GM23338 (cell line): ENCODE measurements around the gene VDAC1. TPM values are rescaled to one million over a fixed set of nuclear protein-coding genes. Genes with fewer than 3 reads are reported as not detected.

Experiments used
- ATAC-seq: fragments of 200-7000 bp; cut with Tn5 transposase; 3 replicates; pipeline ENCODE4 v1.9.1; 2020
- DNase-seq: peaks from one replicate; pipeline ENCODE4 v3.0.0-alpha.2; 2015; ENCODE audit warnings: low spot score
- H2AFZ ChIP-seq: fragments of 200-600 bp; sonication (generic); 2 replicates; pipeline ENCODE4 v1.8.0; 2016; ENCODE audit warnings: antibody characterized with exemption, mild to moderate bottlenecking, moderate library complexity
- H3F3A ChIP-seq: fragments of 200-600 bp; sonication (generic); replicated peaks from 2 replicates; pipeline ENCODE4 v1.8.0; 2017; ENCODE audit warnings: antibody characterized with exemption, mixed run types, low read depth
- H3K27ac ChIP-seq: fragments of 200-600 bp; sonication (generic); 2 replicates; pipeline ENCODE4 v1.6.1; 2016; ENCODE audit warnings: low read depth
- H3K27me3 ChIP-seq: fragments of 200-600 bp; sonication (generic); 2 replicates; pipeline ENCODE4 v1.8.0; 2016; ENCODE audit warnings: mild to moderate bottlenecking, mixed run types, moderate library complexity; ENCODE audit not compliant: insufficient read depth
- H3K36me3 ChIP-seq: fragments of 200-600 bp; sonication (generic); 2 replicates; pipeline ENCODE4 v1.8.0; 2016; ENCODE audit warnings: mild to moderate bottlenecking; ENCODE audit not compliant: insufficient read depth
- H3K4me1 ChIP-seq: fragments of 200-600 bp; sonication (generic); 2 replicates; pipeline ENCODE4 v1.8.0; 2016; ENCODE audit warnings: mild to moderate bottlenecking, moderate library complexity; ENCODE audit not compliant: insufficient read depth
- H3K4me2 ChIP-seq: fragments of 200-600 bp; sonication (generic); 2 replicates; pipeline ENCODE4 v1.7.1; 2017; ENCODE audit warnings: mixed run types
- H3K4me3 ChIP-seq: fragments of 200-600 bp; sonication (generic); 2 replicates; pipeline ENCODE4 v1.6.1; 2016; ENCODE audit warnings: mixed run types
- H3K79me2 ChIP-seq: fragments of 200-600 bp; sonication (generic); replicated peaks from 2 replicates; pipeline ENCODE4 v1.8.0; 2017; ENCODE audit warnings: mild to moderate bottlenecking; ENCODE audit not compliant: insufficient read depth
- H3K9me2 ChIP-seq: fragments of 200-600 bp; sonication (generic); 2 replicates; pipeline ENCODE4 v1.8.0; 2017; ENCODE audit not compliant: insufficient read depth
- H4K20me1 ChIP-seq: fragments of 200-600 bp; sonication (generic); replicated peaks from 2 replicates; pipeline ENCODE4 v1.8.0; 2017; ENCODE audit warnings: mild to moderate bottlenecking; ENCODE audit not compliant: insufficient read depth
- H3K27ac Mint-ChIP-seq: 2 replicates; pipeline ENCODE4 v1.8.0; 2020; ENCODE audit warnings: inconsistent platforms, mild to moderate bottlenecking, moderate library complexity, mixed read lengths
- H3K27me3 Mint-ChIP-seq: 3 replicates; pipeline ENCODE4 v1.8.0; 2022; ENCODE audit warnings: low read depth, mild to moderate bottlenecking, moderate library complexity, mixed read lengths, inconsistent platforms; ENCODE audit not compliant: insufficient read depth, poor library complexity
- H3K36me3 Mint-ChIP-seq: 3 replicates; pipeline ENCODE4 v1.8.0; 2021; ENCODE audit warnings: low read depth, mild to moderate bottlenecking, inconsistent platforms, moderate library complexity, mixed read lengths
- H3K4me1 Mint-ChIP-seq: 3 replicates; pipeline ENCODE4 v1.8.0; 2020; ENCODE audit warnings: mild to moderate bottlenecking, inconsistent platforms, mixed read lengths
- H3K4me3 Mint-ChIP-seq: 3 replicates; pipeline ENCODE4 v1.8.0; 2021; ENCODE audit warnings: moderate library complexity, mild to moderate bottlenecking, inconsistent platforms, mixed read lengths
- H3K9me3 Mint-ChIP-seq: 3 replicates; pipeline ENCODE4 v1.8.0; 2020; ENCODE audit warnings: moderate library complexity, mild to moderate bottlenecking, inconsistent platforms, mixed read lengths
- CREB1 ChIP-seq: fragments of 250-450 bp; sonication (Bioruptor Pico); IDR thresholded peaks from 2 replicates; pipeline ENCODE4 v1.5.0; 2020; ENCODE audit warnings: low read depth, mild to moderate bottlenecking, moderate library complexity
- EZH2 ChIP-seq: fragments of 200-600 bp; sonication (generic); IDR thresholded peaks from one replicate; pipeline ENCODE4 v1.8.0; 2017; ENCODE audit warnings: antibody characterized with exemption, mild to moderate bottlenecking, low read depth; ENCODE audit not compliant: unreplicated experiment
- JUNB ChIP-seq: IDR thresholded peaks from one replicate; pipeline ENCODE4 v1.6.1; 2016; ENCODE audit warnings: antibody characterized with exemption; ENCODE audit not compliant: unreplicated experiment
- POLR2AphosphoS5 ChIP-seq: IDR thresholded peaks from 2 replicates; pipeline ENCODE4 v1.6.1; 2016; ENCODE audit warnings: antibody characterized with exemption, low read depth
- STAT1 ChIP-seq: IDR thresholded peaks from one replicate; pipeline ENCODE4 v1.6.1; 2016; ENCODE audit warnings: antibody characterized with exemption; ENCODE audit not compliant: unreplicated experiment
- ZNF331 ChIP-seq: fragments of 250-450 bp; sonication (Bioruptor Pico); IDR thresholded peaks from 2 replicates; pipeline ENCODE4 v1.5.0; 2020; ENCODE audit warnings: low read depth, mild to moderate bottlenecking, moderate library complexity
- polyA plus RNA-seq: library from polyadenylated mRNA; unstranded; fragments of >200 nt; fragmentation: Nextera tagmentation; extraction: Ambion mirVana; gene quantifications from 2 replicates; pipeline ENCODE4 v1.2.1, GENCODE V29; 2016
- total RNA-seq: library from RNA; depleted of rRNA; stranded (reverse); fragments of >200 nt; shearing (Covaris generic); gene quantifications from 2 replicates; pipeline ENCODE4 v1.2.3, GENCODE V29; 2014
- TF ChIP-seq, protein P1 (sequence below), 2 experiments: fragments of 200-600 bp in 1 of 2; sonication (generic) in 1 of 2; conservative IDR thresholded peaks; 2 replicates each; pipeline versions ENCODE4 v1.5.1 to v1.6.1; 2016 to 2017; ENCODE audit warnings: antibody characterized with exemption in 2 of 2, low read depth in 2 of 2, mild to moderate bottlenecking in 2 of 2, moderate library complexity in 1 of 2
- TF ChIP-seq, protein P2 (sequence below): IDR thresholded peaks from one replicate; pipeline ENCODE4 v1.6.1; 2018; ENCODE audit warnings: antibody characterized with exemption; ENCODE audit not compliant: unreplicated experiment
- TF ChIP-seq, protein P3 (sequence below): IDR thresholded peaks from 2 replicates; pipeline ENCODE4 v1.6.1; 2016; ENCODE audit warnings: antibody characterized with exemption

The VDAC1 gene
- total and polyA plus RNA-seq, 2 experiments from 2014 or later, result 300 to 329 TPM

DNA sequence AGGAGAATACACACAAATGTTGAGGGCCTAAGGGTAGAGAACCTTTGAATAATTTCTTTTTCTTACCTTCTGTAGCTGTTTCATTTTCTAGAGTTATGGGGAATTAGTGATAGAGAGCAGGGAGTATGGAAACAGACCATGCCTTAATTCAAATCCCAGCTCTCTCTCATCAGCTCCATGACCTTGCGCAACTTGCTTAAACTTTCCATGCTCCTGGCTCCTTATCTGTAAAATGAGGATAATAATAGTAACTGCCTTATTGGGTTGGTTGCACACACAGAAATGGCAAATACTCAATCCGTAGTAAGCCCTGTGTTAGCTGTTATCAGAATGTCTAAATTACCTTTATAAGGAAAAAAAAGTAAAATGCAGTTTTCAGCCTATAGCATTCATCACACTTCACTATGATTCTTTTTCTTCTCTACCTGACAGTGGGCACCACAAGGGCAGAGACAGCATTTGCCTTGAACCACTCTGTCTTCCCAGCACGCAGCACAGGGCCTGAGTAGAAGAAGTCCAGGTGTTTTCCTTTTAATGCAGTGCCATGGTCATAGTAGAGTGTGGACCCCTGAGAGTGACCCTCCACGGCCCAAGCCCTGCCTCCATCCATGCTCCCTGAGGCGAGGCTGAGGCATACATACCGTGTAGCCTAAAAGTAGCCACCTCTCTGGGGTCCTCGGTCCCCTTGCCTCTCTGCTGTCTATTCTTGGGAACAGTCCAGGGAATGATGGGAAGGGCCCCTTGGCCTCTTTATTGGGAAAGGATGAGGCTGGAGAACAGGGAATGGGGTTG is 53.8 kb downstream of the VDAC1 start (continued):
- no peak for TF ChIP-seq JUNB
- TF ChIP-seq, protein P1, sequence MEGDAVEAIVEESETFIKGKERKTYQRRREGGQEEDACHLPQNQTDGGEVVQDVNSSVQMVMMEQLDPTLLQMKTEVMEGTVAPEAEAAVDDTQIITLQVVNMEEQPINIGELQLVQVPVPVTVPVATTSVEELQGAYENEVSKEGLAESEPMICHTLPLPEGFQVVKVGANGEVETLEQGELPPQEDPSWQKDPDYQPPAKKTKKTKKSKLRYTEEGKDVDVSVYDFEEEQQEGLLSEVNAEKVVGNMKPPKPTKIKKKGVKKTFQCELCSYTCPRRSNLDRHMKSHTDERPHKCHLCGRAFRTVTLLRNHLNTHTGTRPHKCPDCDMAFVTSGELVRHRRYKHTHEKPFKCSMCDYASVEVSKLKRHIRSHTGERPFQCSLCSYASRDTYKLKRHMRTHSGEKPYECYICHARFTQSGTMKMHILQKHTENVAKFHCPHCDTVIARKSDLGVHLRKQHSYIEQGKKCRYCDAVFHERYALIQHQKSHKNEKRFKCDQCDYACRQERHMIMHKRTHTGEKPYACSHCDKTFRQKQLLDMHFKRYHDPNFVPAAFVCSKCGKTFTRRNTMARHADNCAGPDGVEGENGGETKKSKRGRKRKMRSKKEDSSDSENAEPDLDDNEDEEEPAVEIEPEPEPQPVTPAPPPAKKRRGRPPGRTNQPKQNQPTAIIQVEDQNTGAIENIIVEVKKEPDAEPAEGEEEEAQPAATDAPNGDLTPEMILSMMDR (conservative IDR thresholded peaks at IDR 0.05; ENCODE audit: low read depth in 2 of 2), result no peak
- TF ChIP-seq STAT1, result no peak
- TF ChIP-seq POLR2AphosphoS5, result no peak
- TF ChIP-seq ZNF331 (CRISPR knock-in tag), result no peak
- no peak for TF ChIP-seq CREB1 (CRISPR knock-in tag)
- TF ChIP-seq, protein P2, sequence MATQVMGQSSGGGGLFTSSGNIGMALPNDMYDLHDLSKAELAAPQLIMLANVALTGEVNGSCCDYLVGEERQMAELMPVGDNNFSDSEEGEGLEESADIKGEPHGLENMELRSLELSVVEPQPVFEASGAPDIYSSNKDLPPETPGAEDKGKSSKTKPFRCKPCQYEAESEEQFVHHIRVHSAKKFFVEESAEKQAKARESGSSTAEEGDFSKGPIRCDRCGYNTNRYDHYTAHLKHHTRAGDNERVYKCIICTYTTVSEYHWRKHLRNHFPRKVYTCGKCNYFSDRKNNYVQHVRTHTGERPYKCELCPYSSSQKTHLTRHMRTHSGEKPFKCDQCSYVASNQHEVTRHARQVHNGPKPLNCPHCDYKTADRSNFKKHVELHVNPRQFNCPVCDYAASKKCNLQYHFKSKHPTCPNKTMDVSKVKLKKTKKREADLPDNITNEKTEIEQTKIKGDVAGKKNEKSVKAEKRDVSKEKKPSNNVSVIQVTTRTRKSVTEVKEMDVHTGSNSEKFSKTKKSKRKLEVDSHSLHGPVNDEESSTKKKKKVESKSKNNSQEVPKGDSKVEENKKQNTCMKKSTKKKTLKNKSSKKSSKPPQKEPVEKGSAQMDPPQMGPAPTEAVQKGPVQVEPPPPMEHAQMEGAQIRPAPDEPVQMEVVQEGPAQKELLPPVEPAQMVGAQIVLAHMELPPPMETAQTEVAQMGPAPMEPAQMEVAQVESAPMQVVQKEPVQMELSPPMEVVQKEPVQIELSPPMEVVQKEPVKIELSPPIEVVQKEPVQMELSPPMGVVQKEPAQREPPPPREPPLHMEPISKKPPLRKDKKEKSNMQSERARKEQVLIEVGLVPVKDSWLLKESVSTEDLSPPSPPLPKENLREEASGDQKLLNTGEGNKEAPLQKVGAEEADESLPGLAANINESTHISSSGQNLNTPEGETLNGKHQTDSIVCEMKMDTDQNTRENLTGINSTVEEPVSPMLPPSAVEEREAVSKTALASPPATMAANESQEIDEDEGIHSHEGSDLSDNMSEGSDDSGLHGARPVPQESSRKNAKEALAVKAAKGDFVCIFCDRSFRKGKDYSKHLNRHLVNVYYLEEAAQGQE, result no peak
- TF ChIP-seq, protein P3, sequence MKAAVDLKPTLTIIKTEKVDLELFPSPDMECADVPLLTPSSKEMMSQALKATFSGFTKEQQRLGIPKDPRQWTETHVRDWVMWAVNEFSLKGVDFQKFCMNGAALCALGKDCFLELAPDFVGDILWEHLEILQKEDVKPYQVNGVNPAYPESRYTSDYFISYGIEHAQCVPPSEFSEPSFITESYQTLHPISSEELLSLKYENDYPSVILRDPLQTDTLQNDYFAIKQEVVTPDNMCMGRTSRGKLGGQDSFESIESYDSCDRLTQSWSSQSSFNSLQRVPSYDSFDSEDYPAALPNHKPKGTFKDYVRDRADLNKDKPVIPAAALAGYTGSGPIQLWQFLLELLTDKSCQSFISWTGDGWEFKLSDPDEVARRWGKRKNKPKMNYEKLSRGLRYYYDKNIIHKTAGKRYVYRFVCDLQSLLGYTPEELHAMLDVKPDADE, result no peak

DNA sequence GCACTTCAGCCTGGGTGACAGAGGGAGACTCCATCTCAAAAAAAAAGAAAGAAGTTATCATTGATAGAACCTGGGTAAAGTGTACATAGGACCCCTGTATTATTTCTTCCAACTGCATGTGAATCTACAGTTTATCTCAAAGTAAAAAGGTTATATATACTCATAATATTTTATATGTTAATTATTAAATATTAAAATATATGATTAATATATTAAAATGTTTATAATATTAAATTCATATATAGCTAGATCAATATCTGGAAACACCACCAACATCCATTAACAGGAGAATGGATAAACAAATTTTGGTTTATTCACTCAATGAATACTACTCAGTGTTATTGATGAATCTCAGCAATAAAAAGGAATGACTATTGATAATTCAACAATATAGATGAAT is 56.1 kb downstream of the VDAC1 start:
- H3K27ac Mint-ChIP-seq, result no peak overlapping the region

More for the DNA sequence above, 56.1 kb downstream of the VDAC1 start:
- H3K4me2 ChIP-seq, result no peak overlapping the region
- Mint-ChIP-seq H3K9me3 (no peaks in the 10 kb centered on the region), H3K36me3 (peaks cover 1% of the 10 kb centered on the region; the same call in 2 of the 3 replicates), H3K4me1 (peaks cover 3% of the 10 kb centered on the region), H3K27me3 (no peaks in the 10 kb centered on the region), H3K4me3 (no peak overlapping the region)
- H3K36me3 ChIP-seq, result no peaks in the 10 kb centered on the region
- no peak overlapping the region for H3K27ac ChIP-seq
- DNase-seq, result no peak
- no peaks in the 10 kb centered on the region for H3F3A ChIP-seq
- no peaks in the 10 kb centered on the region for H4K20me1 ChIP-seq
- no peak for ATAC-seq
- H3K4me1 ChIP-seq, result no peaks in the 10 kb centered on the region
- no peaks in the 10 kb centered on the region for H3K79me2 ChIP-seq
- H3K27me3 ChIP-seq, result no peaks in the 10 kb centered on the region
- no peaks in the 10 kb centered on the region; the same call in 1 of the 2 replicates for H3K9me2 ChIP-seq
- H2AFZ ChIP-seq, result no peak overlapping the region
- TF ChIP-seq JUNB, result no peak
- TF ChIP-seq, protein P3, result no peak
- TF ChIP-seq ZNF331 (CRISPR knock-in tag), result no peak
- TF ChIP-seq EZH2, result no peak
- TF ChIP-seq, protein P1 (conservative IDR thresholded peaks at IDR 0.05; ENCODE audit: low read depth in 2 of 2), result no peak
- H3K4me3 ChIP-seq, result no peak overlapping the region
